ENCODE data around the gene ZNF429. TPM values are rescaled to one million over a fixed set of nuclear protein-coding genes. Genes with fewer than 3 reads are reported as not detected.
"Not testable (repeated sequence)": the region's sequence is repeated elsewhere in the genome, so short reads cannot be mapped to it uniquely, and the experiment has no call there.

Gene ZNF429
- total RNA-seq, 1 donor from 2014 or later, result 28.3 TPM

DNA sequence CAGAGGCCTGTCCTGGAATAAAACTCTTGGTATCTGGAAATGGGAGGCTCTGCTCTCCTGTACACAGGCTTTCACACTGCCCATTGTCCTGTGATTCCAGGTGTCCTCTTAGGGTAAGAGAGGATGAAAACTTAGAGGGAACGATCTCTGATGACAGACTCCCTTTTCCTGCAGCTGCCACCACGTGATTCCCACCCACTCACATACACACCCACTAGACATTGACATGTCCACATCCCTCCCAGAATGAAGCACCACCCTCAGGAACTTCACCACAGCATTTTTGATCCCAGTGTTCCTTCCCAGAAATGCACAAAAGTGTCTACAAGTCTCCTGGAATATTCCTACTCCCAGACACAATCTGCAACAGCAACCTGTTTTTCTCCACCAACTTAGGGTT is 8.2 kb downstream of the ZNF429 start:
- no peak for DNase-seq (ENCODE audit: low spot score)

DNA sequence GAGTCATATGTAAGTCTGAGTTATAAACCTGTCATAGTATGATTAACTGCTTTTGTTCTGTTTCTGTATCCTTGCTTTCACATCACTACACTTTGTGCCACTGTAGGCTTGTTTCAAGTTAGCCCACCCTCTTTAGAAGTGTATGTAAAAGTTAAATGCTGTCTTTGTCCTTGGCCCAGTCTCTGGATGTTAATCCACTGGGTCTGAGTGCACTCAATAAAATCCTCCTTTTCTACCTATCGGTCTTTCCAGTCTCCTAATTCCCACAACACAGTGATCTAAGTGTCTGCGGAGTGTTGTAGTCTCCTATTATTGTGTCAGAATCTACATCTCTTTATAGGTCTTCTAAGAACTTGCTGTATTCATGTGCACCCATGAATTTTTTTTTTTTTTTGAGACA is 14.1 kb downstream of the ZNF429 start:
- no peak for DNase-seq (ENCODE audit: low spot score)

DNA sequence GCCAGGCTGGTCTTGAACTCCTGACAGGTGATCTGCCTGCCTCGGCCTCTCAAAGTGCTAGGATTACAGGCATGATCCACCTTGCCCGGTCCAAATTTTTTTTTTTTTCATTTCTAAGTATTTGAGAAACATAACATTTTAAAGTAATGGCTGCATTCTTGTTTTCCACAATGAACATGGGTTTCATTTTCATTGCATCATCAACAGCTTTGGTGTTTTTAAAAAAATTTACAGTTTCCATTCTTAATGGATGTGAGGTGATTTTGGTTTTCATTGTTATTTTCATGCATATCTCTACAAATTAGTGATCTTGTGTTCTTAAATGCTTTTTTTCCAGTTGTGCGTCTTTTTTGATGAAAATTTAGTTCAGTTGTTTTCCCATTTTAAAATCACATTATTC is 27.5 kb downstream of the ZNF429 start:
- no peak for DNase-seq (ENCODE audit: low spot score)

DNA sequence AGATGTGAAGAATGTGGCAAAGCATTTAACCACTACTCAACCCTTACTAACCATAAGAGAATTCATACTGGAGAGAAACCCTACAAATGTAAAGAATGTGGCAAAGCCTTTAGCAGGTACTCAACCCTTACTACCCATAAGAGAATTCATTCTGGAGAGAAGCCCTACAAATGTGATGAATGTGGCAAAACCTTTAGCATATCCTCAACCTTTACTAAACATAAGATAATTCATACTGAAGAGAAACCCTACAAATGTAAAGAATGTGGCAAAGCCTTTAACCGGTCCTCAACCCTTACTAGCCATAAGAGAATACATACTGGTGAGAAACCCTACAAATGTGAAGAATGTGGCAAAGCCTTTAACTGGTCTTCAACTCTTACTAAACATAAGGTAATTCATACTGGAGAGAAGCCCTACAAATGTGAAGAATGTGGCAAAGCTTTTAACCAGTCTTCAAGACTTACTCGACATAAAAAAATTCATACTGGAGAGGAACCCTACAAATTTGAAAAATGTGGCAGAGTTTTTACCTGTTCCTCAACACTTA is 31.4 kb downstream of the ZNF429 start:
- DNase-seq (ENCODE audit: low spot score), result not testable (repeated sequence)

DNA sequence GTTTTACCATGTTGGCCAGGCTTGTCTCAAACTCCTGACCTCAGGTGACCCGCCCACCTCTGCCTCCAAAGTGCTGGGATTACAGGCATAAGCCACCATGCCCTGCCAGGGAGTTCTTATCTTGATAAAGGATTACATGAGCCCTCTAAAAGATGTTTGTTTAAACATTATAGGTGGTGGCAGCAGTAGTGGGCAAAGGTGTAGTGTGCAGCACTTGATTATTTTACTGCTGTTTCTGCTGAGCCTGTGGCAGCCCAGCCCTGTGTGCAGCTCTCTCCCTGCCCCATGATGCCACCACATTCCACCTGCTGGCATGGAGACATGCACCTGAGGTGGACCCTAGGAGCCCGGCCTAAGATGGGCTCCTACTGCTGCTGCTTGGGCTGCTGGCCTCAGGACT is 54.0 kb downstream of the ZNF429 start:
- no peak for DNase-seq (ENCODE audit: low spot score)

DNA sequence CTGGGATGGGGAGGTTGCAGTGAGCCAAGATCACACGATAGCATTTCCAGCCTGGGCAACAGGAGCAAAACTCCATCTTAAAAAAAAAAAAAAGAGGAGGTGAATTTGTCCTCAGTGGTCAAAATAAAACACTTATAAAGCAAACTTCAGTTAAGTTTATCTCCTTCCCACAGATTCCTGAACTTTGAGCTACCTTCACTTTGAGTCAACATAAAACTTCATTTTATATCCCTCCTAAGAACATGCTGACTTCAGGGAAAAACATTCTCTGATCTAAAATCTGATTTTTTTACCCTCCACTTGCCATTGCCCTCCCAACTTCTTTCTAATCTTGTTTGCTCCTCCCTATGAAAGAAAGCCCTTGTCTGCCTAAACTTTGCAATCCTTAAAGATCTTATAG is 59.0 kb downstream of the ZNF429 start:
- DNase-seq (ENCODE audit: low spot score), result no peak

DNA sequence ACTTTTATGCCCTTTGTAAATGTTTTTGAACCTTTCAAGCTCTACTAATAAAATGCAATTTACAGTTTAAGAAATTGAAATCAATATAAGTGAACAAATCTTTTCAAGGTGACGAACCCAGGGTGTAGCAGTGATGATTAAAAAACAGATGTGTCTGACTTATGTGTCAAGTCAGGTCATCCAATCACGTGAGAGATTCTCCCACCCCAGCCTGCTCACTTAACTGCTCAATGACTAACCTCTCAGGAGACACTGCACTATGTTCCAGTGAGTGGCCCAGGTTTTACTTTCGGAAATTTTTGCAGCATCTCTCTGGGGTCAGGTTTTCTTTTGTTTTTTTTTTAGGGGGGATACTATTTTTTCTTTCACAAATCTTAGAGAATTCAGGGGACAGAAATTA is 60.7 kb downstream of the ZNF429 start:
- no peak for DNase-seq (ENCODE audit: low spot score)

DNA sequence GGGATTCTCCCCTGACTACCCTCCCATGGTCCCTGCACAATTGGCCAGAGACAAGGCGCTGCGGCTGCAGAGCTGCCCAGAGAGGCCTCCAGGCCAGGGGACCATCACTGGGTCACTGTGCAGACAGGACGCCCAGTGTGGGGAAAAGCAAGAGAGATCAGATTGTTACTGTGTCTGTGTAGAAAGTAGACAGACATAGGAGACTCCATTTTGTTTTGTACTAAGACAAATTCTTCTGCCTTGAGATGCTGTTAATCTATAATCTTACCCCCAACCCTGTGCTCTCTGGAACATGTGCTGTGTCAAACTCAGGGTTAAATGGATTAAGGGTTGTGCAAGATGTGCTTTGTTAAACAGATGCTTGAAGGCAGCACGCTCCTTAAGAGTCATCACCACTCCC is 62.4 kb downstream of the ZNF429 start:
- not testable (repeated sequence) for DNase-seq (ENCODE audit: low spot score)

DNA sequence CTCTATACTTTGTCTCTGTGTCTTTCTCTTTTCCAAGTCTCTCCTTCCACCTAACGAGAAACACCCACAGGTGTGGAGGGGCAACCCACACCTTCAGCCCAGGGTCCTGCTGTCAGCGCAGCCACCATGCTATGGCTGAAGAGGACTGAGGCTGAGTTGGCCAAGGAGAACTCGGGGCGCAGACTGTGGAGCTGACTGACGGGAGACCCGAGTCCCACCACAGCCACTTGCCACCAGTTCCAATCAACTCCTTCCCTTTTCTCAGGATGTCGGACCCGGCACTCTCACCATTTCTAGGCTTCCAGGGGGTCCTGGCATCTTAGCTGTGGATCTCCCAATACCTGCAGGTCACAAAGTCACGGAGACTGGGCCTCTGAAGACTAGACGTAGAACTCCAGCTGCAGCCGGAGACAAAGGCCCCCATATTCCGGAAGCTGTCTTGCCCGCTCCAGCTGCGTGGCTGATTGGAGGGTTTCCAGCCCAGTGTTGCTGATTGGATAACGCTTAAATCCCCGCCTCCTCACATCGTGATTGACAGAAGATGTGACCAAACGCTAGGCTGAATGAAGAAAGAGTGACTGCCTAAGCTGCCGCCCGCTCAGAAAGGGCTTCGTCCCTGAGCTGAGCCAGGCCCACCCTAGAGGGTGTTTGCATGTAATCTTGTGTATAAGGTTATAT is 63.6 kb downstream of the ZNF429 start:
- peak; percentile 89 for DNase-seq (ENCODE audit: low spot score)

DNA sequence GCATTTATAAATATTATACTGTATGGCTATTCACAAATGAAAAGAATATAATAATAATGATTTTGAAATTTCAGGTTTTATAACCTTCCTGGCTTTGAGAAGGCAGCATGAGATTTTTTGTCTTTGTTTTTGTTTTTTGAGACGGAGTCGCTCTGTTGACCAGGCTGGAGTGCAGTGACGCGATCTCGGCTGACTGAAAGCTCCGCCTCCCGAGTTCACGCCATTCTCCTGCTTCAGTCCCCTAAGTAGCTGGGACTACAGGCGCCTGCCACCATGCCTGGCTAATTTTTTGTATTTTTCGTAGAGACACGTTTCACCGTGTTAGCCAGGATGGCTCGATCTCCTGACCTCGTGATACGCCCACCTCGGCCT is 64.1 kb downstream of the ZNF429 start:
- no peak for DNase-seq (ENCODE audit: low spot score)

DNA sequence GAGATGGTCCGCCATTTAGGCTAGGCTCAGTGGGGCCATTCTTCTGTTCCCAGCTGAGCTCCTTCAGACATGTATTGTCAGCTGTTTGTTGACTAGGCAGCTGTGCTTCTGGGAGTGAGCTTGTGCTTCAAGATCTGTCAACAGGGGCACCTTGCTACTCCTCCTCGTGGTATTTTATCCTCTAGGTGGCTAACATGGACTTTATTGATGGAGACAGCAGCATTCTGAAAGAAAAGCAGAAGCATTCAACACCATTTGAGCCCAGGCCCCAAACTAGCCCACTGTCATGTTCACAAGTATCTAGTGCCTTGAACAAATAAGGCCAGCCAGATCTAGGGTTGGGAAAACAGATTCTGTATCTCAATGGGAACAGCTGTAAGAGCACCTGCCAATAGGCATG is 65.9 kb downstream of the ZNF429 start:
- DNase-seq (ENCODE audit: low spot score), result no peak

DNA sequence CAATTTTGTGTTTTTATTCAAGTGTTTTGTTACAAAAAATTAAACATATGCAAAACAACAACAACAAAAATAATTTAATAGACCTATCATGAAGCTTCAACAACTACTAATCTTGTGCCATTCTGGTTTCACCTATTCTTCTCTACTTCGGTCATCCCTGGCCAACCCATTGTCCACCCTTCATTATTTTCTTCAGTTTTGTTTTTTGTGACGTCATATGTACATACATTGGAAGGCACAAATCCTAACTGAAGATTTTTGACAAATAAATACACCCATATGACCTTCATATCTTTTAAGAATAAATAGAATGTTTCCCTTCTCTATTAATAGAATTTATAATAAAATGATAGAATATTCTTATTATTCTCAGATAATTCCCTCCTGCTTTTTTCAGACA is 69.2 kb downstream of the ZNF429 start:
- no peak for DNase-seq (ENCODE audit: low spot score)

DNA sequence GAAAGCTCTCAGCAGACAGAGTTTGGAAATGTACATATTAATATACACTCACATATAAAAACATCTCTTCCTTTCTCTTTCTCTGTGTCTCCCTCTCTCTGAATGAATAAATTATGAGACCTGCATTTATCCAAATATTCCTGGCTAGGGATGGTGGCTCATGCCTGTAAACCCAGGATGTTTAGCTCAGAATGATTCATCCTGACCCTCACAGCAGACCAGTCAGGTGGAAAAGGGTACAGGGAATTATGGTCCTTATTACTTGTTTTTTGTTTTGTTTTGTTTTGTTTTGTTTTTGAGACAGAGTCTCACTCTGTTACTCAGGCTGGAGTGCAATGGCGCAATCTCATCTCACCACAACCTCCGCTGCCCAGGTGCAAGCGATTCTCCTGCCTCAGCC is 71.1 kb downstream of the ZNF429 start:
- no peak for DNase-seq (ENCODE audit: low spot score)

DNA sequence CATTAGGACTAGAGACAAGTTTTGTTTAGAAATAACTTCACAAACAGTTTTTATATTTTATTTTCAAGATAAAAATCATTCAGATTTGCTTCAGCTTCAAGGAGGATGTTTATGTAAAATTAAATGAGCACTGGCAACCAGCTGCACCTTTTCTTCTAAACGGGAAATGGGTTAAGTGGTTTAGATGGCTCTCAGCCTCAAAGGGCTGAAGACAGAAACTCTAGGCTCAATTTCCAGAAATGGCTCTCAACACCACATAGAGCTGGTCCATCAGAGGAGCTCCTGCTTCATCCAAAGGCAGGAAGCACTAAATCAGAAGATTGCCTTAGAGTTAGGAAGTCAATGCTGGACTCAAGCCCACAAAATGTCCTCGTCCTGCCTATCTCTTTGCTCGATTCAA is 74.7 kb downstream of the ZNF429 start:
- no peak for DNase-seq (ENCODE audit: low spot score)

DNA sequence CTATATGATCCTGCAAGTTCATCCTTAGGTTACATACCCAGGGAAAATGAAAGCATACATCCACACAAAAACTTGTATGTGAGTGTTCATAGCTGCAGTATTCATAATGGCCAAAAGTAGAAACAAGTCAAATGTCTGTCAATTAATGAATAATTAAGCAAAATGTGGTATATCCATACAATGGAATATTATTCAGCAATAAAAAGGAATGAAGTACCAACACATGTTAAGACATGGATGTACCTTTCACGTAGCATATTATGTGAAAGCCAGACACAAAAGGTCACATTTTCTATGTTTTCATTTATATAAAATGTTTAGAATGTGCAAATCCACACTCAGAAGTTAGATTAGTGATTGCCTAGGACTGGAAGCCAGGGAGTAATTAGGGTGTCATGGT is 75.4 kb downstream of the ZNF429 start:
- DNase-seq (ENCODE audit: low spot score), result no peak

DNA sequence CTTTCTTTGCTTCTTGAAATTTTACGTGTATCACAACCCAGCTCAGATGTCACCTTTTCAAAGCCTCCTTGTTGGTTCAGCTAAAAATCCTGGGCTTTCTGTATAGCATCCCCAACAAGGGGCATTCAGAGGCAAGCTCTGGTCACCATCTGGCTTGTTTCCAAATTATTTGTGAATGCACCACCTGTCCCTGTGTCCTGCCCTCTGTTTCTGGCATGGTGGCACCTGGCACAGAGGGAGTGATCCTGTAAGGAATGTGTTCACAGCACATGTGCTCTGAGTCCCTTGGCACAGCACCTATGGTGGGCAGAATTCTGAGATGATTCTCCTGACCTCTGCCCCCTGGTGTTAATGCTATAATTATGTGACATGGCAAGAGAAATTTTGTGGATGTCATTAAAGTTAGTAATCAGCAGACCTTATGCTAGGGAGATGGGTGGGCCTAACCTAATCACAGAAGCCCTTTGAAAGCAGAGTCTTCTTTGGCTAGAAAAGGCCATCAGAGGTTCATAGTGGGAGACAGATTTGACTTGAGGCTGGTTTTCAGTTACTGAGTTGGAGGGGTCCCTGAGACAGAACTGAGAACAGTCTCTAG is 76.3 kb downstream of the ZNF429 start:
- DNase-seq (ENCODE audit: low spot score), result no peak

DNA sequence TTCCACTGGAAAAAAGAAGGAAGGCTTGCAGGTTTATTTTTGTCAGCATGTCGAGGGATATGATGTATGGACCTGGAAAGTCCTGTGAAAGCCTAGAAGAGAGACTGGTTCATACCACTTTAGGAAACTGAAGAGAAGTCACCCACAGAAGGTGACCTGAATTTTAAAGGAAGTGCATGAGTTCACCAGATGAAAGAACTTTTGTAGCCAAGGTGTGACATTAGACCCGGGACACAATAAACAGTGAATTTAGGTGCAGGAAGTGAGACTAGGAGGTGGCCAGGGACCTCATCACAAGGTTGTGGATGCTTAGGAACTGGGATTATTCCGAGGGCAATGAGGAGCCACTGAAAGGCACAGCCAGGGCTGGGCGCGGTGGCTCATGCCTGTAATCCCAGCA is 79.1 kb downstream of the ZNF429 start:
- DNase-seq (ENCODE audit: low spot score), result no peak

DNA sequence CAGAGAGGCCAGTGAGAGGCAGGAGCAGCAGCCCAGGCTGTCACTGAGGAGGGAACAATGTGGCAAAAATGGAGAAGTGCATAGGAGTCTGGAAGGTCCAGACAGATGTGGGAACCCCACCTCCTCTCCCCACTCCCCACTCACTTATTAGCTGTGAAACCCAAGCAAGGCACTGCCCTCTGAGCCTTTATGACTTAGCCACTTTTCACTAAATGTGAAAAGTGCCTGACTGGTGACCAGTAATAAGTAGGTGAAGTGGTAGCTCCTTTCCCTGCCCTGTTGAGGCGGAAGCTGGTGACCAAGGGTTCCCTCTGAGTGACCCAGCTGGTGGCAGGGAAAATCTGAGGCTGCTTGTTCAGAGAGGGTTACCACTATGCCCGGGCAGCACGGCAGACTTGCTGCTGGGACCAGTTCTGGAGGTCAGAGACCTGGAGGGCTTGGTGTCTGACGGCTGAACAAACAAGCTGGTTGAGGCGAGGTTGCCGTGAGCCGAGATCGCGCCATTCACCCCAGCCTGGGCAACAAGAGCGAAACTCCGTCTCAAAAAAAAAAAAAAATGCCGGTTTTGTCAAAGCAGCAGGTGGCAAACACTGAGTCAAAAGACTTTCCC is 80.0 kb downstream of the ZNF429 start:
- DNase-seq (ENCODE audit: low spot score), result no peak

DNA sequence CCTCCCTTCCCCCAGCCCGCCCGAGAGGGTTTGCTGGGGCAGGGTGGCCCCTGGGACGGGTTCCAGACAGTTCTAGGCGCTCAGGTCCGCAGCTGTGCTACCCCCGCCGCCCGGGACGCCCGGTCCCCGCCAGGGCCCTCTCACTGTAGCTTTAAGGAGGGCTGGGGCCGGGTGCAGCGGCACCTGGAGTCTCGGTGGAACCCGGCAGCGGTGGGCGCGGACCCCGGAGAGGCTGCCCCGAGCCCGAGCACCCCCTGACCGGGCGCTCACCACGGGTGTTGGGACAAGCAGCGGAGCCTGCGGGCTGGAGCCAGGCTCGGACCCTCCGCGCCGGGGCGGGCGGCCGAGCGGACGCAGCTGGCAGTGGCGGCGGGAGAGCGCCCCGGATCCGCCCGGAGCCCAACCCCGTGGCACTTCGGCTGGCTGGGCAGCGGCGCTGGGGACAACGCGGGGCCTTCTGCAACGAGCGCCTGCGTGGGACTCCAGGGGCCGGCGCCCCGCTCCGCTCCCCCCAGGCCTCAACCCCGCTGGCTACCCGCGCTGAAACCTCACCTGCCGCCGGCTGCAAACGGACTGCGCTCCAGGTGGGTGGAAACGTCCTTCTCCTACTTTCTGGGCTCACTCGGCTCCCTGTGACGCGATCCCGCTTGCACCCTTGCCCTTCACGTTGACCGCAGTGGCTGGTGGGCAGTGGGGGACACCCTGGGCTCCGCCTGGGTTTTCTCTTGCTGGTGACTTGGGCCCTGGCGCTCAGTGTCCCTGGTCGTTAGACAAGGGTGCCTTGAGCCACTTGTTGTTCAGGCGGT is 81.1 kb downstream of the ZNF429 start:
- no peak for DNase-seq (ENCODE audit: low spot score)

DNA sequence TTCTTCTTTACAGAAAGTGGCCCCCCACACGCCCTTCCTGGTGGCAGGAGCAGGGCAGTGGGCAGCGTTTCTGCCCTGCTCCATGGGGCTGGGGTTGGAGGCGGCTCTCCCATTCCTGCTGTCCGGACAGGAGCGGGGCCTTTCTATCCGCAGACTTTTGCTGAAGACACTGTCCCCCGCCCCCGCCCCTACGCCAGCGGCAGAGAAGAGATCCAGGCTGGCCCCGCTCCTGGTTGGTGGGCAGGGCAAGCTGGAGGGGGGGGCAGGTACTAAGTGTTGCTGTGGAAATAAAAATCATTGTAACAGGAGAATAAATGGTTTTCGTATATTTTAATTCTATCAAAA is 81.7 kb downstream of the ZNF429 start:
- no peak for DNase-seq (ENCODE audit: low spot score)

DNA sequence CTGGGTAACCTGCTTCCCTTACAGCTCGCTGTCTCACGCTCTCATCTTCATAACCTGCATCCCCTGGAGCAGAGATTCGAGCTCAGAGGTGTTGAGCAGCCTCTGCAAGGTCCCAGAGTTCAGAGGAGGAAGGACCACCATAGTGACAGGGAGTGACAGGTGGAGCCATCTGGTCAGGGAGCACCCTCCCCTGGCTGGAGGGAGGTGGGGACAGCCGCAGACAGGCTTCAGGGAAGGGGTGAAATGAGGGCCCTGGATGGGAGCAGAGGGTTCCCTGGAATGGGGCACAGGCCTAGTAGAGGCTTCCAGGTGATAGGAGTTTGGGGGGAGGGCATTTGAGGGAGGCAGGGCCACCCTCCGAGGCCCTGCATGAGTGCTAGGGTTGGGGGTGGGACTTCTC is 82.1 kb downstream of the ZNF429 start:
- no peak for DNase-seq (ENCODE audit: low spot score)

DNA sequence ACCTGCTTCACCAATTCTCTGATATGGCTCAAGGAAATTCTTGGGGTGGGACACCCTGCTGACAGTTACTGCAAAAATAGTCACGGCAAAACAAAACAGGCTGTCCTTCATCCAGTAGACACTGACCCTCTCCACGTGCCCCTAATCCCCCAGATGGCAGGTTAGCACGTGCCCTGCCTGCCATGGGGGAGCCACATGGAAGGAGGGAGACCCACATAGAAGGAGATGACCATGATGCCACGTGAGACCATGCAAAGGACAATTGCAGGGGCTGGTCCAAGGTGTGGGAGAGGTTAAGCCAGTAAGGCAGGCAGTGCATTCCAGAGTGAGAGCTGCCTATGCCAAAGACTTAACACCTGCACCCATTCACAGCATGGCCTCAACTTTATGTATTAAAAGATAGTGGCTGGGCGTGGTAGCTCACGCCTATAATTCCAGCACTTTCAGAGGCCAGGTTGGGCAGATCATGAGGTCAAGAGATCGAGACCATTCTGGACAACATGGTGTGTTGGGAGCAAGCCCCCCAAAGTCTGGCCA is 82.7 kb downstream of the ZNF429 start:
- DNase-seq (ENCODE audit: low spot score), result no peak
